ENCODE data around the gene TEPSIN.

- TF ChIP-seq REST (IDR thresholded peaks at IDR 0.05; ENCODE audit: low read depth) (no peak), EP300 (IDR thresholded peaks at IDR 0.05; ENCODE audit: borderline replicate concordance) (no peak), ZBTB7A (IDR thresholded peaks at IDR 0.05; ENCODE audit: low read depth) (no peak), MAX (IDR thresholded peaks at IDR 0.05) (no peak), RAD21 (IDR thresholded peaks at IDR 0.05; ENCODE audit: low read depth) (no peak), TAF1 (IDR thresholded peaks at IDR 0.05; ENCODE audit: low read depth) (no peak), TCF12 (IDR thresholded peaks at IDR 0.05; ENCODE audit: low read depth) (no peak)
Observed at GRCh38 chr17:81218459-81218858, 20.4 kb downstream of the TEPSIN start.

Data from Ishikawa (cell line).